ENCODE results near the gene TFDP2. TPM values are rescaled to one million over a fixed set of nuclear protein-coding genes. Genes with fewer than 3 reads are reported as not detected.
"Not testable (repeated sequence)": the region's sequence is repeated elsewhere in the genome, so short reads cannot be mapped to it uniquely, and the experiment has no call there.

The TFDP2 gene
- polyA plus RNA-seq, 1 donor, result 51.1 TPM

DNA sequence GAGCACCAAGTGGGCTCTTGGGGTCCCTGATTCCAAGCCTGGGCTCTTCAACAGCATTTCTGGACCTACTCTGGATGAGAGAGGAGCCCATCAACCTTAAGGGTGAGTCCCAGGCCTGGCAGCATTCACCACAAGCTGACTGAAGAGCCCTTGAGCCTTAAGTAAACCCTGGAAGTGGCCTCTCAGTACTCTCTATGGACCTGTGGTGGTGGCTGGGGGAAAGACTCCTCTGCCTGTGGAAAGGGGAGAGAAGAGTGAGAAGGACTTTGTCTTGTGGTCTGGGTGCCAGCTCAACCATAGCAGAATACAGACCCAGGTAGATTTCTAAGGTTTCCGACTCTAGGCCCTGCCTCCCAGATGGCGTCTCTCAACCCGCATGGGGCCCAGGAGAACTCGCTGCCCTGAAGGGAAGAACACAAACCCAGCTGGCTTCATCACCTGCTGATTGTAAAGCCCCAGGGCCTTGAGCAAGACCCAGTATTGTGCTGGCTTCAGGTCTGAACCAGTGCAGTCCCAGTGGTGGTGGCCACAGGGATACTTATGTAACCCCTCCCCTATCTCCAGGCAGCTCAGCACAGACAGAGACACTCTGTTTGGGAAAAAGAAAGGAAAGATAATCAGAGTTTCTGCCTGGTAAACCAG is 71.4 kb downstream of the TFDP2 start:
- H3K27ac ChIP-seq (ENCODE audit: low read length), result peak overlapping the region; percentile 38
- WGBS (ENCODE audit: insufficient coverage, low lambda C conversion rate), result no CpG with 5 or more reads among the region's 4 CpGs
- H3K9me3 ChIP-seq (ENCODE audit: control insufficient read depth, low read depth, low read length), result no peaks in the 10 kb centered on the region
- no peak overlapping the region for H3K4me3 ChIP-seq (ENCODE audit: low read length)
- DNase-seq, result peak in 1 of 2 donors; percentile 12
- H3K4me1 ChIP-seq (ENCODE audit: control insufficient read depth, insufficient read depth, low read length), result peaks cover 9% of the 10 kb centered on the region
- H3K36me3 ChIP-seq (ENCODE audit: control insufficient read depth, insufficient read depth, low read length), result peaks cover 7% of the 10 kb centered on the region
- no peaks in the 10 kb centered on the region for H3K27me3 ChIP-seq (ENCODE audit: control insufficient read depth, insufficient read depth, low read length)

DNA sequence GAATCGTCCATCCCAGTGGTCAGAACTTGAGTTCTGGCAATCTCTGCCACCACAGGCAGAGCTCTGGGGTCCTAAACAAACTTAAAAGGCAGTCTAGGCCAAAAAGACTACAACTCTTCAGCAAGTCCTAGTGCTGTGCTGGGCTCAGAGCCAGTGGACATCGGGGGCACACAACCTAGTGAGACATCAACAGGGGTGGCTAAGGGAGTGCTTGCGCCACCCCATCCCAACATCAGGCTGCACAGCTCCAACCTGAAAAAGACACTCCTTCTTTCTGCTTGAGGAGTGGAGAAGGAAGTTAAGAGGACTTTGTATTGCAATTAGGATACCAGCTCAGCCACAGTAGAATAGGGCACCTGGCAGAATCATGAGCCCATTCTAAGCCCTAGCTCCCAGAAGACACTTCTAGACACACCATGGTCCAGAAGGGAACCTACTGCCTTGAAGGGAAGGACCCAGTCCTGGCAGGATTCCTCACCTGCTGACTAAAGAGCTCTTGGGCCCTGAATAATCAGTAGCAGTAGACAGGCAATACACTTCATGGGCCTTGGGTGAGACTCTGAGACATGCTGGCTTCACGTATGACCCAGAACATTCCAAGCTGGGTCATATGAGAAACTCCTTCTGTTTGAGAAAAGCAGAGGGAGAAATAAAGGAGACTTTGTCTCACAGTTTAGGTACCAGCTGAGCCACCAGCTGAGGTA is 72.0 kb downstream of the TFDP2 start:
- no peaks in the 10 kb centered on the region for H3K9me3 ChIP-seq (ENCODE audit: control insufficient read depth, low read depth, low read length)
- peaks cover 7% of the 10 kb centered on the region for H3K36me3 ChIP-seq (ENCODE audit: control insufficient read depth, insufficient read depth, low read length)
- peak overlapping the region; percentile 38 for H3K27ac ChIP-seq (ENCODE audit: low read length)
- no peaks in the 10 kb centered on the region for H3K27me3 ChIP-seq (ENCODE audit: control insufficient read depth, insufficient read depth, low read length)
- no CpG with 5 or more reads among the region's 4 CpGs for WGBS (ENCODE audit: insufficient coverage, low lambda C conversion rate)
- no peak overlapping the region for H3K4me3 ChIP-seq (ENCODE audit: low read length)
- peak; percentile 31 to 70 for DNase-seq
- H3K4me1 ChIP-seq (ENCODE audit: control insufficient read depth, insufficient read depth, low read length), result peaks cover 16% of the 10 kb centered on the region

DNA sequence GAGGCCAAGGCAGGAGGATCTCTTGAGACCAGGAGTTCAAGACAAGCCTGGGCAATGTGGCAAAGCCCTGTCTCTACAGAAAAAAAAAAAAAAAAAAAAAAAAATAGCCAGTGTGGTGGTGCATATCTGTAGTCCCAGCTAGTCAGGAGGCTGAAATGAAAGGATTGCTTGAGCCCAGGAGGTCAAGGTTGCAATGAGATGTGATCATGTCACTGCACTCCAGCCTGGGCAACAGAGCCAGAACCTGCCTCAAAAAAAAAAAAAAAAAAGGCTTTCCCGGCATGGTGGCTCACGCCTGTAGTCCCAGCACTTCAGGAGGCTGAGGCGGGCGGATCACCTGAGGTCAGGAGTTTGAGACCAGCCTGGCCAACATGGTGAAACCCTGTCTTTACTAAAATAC is 73.7 kb downstream of the TFDP2 start:
- H3K36me3 ChIP-seq (ENCODE audit: control insufficient read depth, insufficient read depth, low read length); H3K27me3 ChIP-seq (ENCODE audit: control insufficient read depth, insufficient read depth, low read length); H3K4me3 ChIP-seq (ENCODE audit: low read length); DNase-seq; H3K27ac ChIP-seq (ENCODE audit: low read length); H3K9me3 ChIP-seq (ENCODE audit: control insufficient read depth, low read depth, low read length): not testable (repeated sequence)
- WGBS (ENCODE audit: insufficient coverage, low lambda C conversion rate), result no CpG with 5 or more reads among the region's 4 CpGs
- H3K4me1 ChIP-seq (ENCODE audit: control insufficient read depth, insufficient read depth, low read length), result peaks cover 24% of the 10 kb centered on the region

DNA sequence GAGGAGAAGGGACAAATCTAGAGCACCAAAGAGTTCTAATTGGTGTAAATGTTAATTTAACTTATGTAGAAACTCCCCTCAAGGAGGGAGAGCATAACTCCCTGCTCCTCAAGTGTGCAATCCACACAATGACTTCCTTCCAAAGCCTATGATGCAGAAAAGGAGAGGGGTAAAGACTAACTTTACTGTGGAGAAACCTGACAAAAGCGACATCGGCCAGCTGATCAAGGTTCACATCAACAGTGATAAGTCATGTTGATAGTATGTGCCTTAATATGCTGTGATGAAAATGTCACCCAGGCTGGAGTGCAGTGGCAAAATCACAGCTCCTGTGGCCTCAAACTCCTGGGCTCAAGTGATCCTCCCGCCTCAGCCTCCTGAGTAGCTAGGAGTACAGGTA is 76.5 kb downstream of the TFDP2 start:
- WGBS (ENCODE audit: insufficient coverage, low lambda C conversion rate), result no CpG with 5 or more reads among the region's 3 CpGs
- Histone ChIP-seq H3K27me3 (ENCODE audit: control insufficient read depth, insufficient read depth, low read length) (no peaks in the 10 kb centered on the region), H3K27ac (ENCODE audit: low read length) (peak overlapping the region; percentile 65)

DNA sequence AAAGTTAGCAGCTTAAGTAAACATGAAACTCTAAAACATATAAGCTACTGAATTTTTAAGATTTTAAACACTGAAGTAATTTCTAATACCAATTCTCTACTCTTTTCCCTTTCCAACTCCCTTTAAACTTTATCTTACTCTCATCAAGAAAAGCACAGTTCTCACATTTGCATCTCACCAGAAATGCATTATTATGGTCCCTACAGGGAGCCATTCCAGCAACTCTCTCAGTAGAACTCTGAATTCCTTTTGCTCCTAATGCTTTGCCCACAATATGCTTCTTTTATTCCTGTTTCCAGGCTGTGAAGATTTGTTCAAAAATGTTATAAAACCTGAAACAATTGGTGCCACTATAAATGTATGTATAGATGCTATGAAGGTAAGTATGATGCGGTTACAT is 83.4 kb downstream of the TFDP2 start:
- Histone ChIP-seq H3K4me1 (ENCODE audit: control insufficient read depth, insufficient read depth, low read length) (no peaks in the 10 kb centered on the region), H3K4me3 (ENCODE audit: low read length) (no peak overlapping the region), H3K27ac (ENCODE audit: low read length) (no peak overlapping the region), H3K27me3 (ENCODE audit: control insufficient read depth, insufficient read depth, low read length) (no peaks in the 10 kb centered on the region), H3K9me3 (ENCODE audit: control insufficient read depth, low read depth, low read length) (no peaks in the 10 kb centered on the region), H3K36me3 (ENCODE audit: control insufficient read depth, insufficient read depth, low read length) (peaks cover 2% of the 10 kb centered on the region)
- DNase-seq, result no peak
- 100% methylated on average over 1 of the region's 1 CpG for WGBS (ENCODE audit: insufficient coverage, low lambda C conversion rate)

More for the DNA sequence above, 76.5 kb downstream of the TFDP2 start:
- H3K4me3 ChIP-seq (ENCODE audit: low read length), result no peak overlapping the region
- H3K4me1 ChIP-seq (ENCODE audit: control insufficient read depth, insufficient read depth, low read length), result peaks cover 22% of the 10 kb centered on the region
- peak; percentile 37 to 65 for DNase-seq
- peaks cover 4% of the 10 kb centered on the region for H3K36me3 ChIP-seq (ENCODE audit: control insufficient read depth, insufficient read depth, low read length)
- H3K9me3 ChIP-seq (ENCODE audit: control insufficient read depth, low read depth, low read length), result no peaks in the 10 kb centered on the region

DNA sequence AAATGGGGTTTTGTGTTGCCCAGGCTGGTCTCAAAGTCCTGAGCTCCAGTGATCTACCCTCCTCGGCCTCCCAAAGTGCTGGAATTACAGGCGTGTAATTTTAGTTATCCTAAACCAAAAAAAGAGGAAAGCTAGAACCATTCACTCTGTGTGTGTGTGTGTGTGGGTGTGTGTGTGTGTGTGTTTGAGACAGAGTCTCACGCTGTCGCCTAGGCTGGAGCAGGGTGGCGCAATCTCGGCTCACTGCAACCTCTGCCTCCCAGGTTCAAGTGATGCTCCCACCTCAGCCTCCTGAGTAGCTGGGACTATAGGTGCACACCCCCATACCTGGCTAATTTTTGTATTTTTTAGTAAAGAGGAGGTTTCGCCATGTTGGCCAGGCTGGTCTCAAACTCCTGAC is 84.0 kb downstream of the TFDP2 start:
- no peak for DNase-seq
- no CpG with 5 or more reads among the region's 7 CpGs for WGBS (ENCODE audit: insufficient coverage, low lambda C conversion rate)

DNA sequence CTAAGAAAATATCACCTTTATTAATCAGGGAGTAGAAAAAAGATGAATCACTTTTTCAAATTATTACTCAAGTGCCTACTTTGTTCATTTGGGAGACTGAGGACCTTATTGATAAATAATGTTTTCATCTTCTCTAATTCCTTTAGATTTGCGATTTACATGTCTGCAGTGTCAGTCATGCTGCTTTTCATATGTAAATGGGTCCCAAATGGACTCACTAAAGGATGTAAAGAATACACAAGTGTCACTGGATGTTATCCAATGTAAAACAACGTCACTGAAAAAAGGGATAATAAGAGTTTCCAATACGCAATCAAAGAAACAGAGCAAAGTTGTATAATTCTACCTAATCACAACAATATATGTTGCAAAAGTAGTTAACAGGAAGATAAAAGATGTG is 84.9 kb downstream of the TFDP2 start:
- no peaks in the 10 kb centered on the region for H3K9me3 ChIP-seq (ENCODE audit: control insufficient read depth, low read depth, low read length)
- H3K27ac ChIP-seq (ENCODE audit: low read length), result no peak overlapping the region
- peaks cover 2% of the 10 kb centered on the region for H3K36me3 ChIP-seq (ENCODE audit: control insufficient read depth, insufficient read depth, low read length)
- DNase-seq, result no peak
- WGBS (ENCODE audit: insufficient coverage, low lambda C conversion rate), result 87% methylated on average over 3 of the region's 3 CpGs
- H3K4me3 ChIP-seq (ENCODE audit: low read length), result no peak overlapping the region
- H3K4me1 ChIP-seq (ENCODE audit: control insufficient read depth, insufficient read depth, low read length), result no peaks in the 10 kb centered on the region
- H3K27me3 ChIP-seq (ENCODE audit: control insufficient read depth, insufficient read depth, low read length), result no peaks in the 10 kb centered on the region

More for the DNA sequence above, 84.0 kb downstream of the TFDP2 start:
- Histone ChIP-seq H3K9me3 (ENCODE audit: control insufficient read depth, low read depth, low read length) (no peaks in the 10 kb centered on the region), H3K4me1 (ENCODE audit: control insufficient read depth, insufficient read depth, low read length) (no peaks in the 10 kb centered on the region), H3K4me3 (ENCODE audit: low read length) (no peak overlapping the region), H3K27me3 (ENCODE audit: control insufficient read depth, insufficient read depth, low read length) (no peaks in the 10 kb centered on the region), H3K36me3 (ENCODE audit: control insufficient read depth, insufficient read depth, low read length) (peaks cover 2% of the 10 kb centered on the region), H3K27ac (ENCODE audit: low read length) (no peak overlapping the region)

DNA sequence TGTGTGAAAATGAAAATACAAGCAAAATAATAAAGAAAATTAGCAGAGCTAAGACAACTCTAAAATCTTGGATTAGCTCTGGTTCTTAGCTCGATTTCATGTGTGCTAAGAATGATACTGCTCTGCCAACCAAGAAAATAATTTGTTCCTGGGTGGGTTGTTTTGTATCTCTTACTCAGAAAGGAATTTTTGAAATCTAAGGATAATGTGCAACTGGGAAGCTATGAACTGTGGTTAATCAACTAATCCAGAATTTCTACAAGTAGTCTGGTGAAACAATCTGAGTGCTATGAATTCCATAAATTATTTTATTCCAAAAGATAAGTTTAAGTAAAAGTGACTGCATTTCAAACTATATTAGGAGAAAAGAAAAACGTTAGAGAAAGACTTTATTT is 92.0 kb downstream of the TFDP2 start:
- H3K27ac ChIP-seq (ENCODE audit: low read length), result no peak overlapping the region
- H3K36me3 ChIP-seq (ENCODE audit: control insufficient read depth, insufficient read depth, low read length), result peaks cover 7% of the 10 kb centered on the region
- no peak overlapping the region for H3K4me3 ChIP-seq (ENCODE audit: low read length)
- no peaks in the 10 kb centered on the region for H3K9me3 ChIP-seq (ENCODE audit: control insufficient read depth, low read depth, low read length)
- H3K4me1 ChIP-seq (ENCODE audit: control insufficient read depth, insufficient read depth, low read length), result no peaks in the 10 kb centered on the region
- WGBS (ENCODE audit: insufficient coverage, low lambda C conversion rate), result 90% methylated on average over 1 of the region's 2 CpGs
- no peak for DNase-seq
- H3K27me3 ChIP-seq (ENCODE audit: control insufficient read depth, insufficient read depth, low read length), result no peaks in the 10 kb centered on the region

DNA sequence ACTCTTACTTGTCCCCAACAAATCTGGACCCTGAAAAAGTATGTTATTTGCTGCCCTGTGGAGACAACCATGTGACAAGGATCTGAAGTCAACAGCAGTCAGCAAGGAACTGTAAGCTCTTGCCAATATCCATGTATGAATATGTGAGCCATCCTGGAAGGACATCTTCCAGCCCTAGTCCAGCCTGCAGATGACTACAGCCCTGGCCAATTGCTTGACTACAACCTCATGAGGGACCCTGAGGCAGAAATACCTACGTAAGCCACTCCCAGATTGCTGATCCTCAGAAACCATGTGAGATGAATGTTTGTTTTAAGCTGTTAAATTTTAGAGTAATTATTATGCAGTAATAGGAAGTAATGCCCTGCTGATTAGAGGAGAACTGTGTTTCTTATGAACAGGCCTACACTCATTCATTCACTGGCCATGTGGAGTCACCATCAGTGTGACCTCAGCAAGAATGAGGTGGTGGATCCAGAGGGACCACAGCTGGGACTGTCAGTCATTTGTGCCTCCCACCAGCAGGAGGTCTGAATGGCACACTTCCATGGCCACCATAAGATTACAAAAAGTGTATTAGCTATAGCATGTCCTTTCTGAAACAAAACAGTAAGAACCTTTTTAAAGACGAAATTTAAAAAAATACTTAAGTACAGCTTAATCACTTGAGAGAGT is 92.6 kb downstream of the TFDP2 start:
- H3K4me3 ChIP-seq (ENCODE audit: low read length), result no peak overlapping the region
- no peak overlapping the region for H3K27ac ChIP-seq (ENCODE audit: low read length)
- no peak for DNase-seq
- WGBS (ENCODE audit: insufficient coverage, low lambda C conversion rate), result 100% methylated on average over 1 of the region's 2 CpGs
- no peaks in the 10 kb centered on the region for H3K4me1 ChIP-seq (ENCODE audit: control insufficient read depth, insufficient read depth, low read length)
- H3K27me3 ChIP-seq (ENCODE audit: control insufficient read depth, insufficient read depth, low read length), result no peaks in the 10 kb centered on the region
- H3K9me3 ChIP-seq (ENCODE audit: control insufficient read depth, low read depth, low read length), result no peaks in the 10 kb centered on the region
- peaks cover 7% of the 10 kb centered on the region for H3K36me3 ChIP-seq (ENCODE audit: control insufficient read depth, insufficient read depth, low read length)

DNA sequence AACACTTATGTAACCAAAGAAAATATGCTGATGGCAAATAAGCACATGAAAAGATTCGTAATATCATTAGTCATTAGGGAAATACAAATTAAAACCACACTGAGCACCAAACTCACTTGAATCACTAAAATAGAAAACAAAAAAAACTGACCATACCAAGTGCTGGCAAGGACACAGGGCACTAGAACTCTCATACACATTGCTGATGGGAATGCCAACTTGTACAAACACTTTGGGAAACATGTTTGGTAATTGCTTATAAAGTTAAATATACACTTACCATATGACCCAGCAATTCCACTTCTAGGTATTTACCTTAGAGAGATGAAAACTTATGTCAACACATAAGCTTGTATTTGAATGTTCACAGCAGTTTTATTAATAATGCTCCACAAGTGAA is 95.5 kb downstream of the TFDP2 start:
- Histone ChIP-seq H3K4me1 (ENCODE audit: control insufficient read depth, insufficient read depth, low read length) (no peaks in the 10 kb centered on the region), H3K4me3 (ENCODE audit: low read length) (no peak overlapping the region), H3K36me3 (ENCODE audit: control insufficient read depth, insufficient read depth, low read length) (peaks cover 5% of the 10 kb centered on the region), H3K27ac (ENCODE audit: low read length) (no peak overlapping the region), H3K9me3 (ENCODE audit: control insufficient read depth, low read depth, low read length) (no peaks in the 10 kb centered on the region), H3K27me3 (ENCODE audit: control insufficient read depth, insufficient read depth, low read length) (no peaks in the 10 kb centered on the region)
- WGBS (ENCODE audit: insufficient coverage, low lambda C conversion rate), result 100% methylated on average over 1 of the region's 1 CpG
- DNase-seq, result no peak
